HG03139 (cell line): ENCODE data around the gene GRIK4.
"Not testable (repeated sequence)": the region's sequence is repeated elsewhere in the genome, so short reads cannot be mapped to it uniquely, and the experiment has no call there.

ENCODE experiments used
- ATAC-seq: cut with Tn5 transposase; IDR thresholded peaks from one replicate; pipeline ENCODE4 v1.9.1; 2021; ENCODE audit not compliant: unreplicated experiment

GRIK4 gene

GRCh38 chr11:121008551-121008950, 497.0 kb downstream of the GRIK4 start:
- ATAC-seq: no peak

- ATAC-seq: no peak
Observed at GRCh38 chr11:121012091-121012490, 500.5 kb downstream of the GRIK4 start.

- no peak for ATAC-seq
Observed at GRCh38 chr11:121018746-121019145, 507.2 kb downstream of the GRIK4 start.

- ATAC-seq: not testable (repeated sequence)
Observed at GRCh38 chr11:121021718-121022117, 510.2 kb downstream of the GRIK4 start.

- ATAC-seq: peak; percentile 89
Observed at GRCh38 chr11:121023848-121024751, 512.6 kb downstream of the GRIK4 start, which contains the start of gene TBCEL. Gene TBCEL (plus strand): TSS chr11:121024102. CDS start chr11:121045691, 21,589 bp downstream.

- ATAC-seq: no peak
Observed at GRCh38 chr11:121024989-121025388, 513.4 kb downstream of the GRIK4 start.

- no peak for ATAC-seq
Observed at GRCh38 chr11:121029153-121029552, 517.6 kb downstream of the GRIK4 start.

GRCh38 chr11:121029813-121030445, 518.4 kb downstream of the GRIK4 start:
- ATAC-seq: no peak

GRCh38 chr11:121031167-121031566, 519.6 kb downstream of the GRIK4 start:
- ATAC-seq: no peak

GRCh38 chr11:121031648-121032047, 520.1 kb downstream of the GRIK4 start:
- not testable (repeated sequence) for ATAC-seq

- ATAC-seq: no peak
Observed at GRCh38 chr11:121032546-121032945, 521.0 kb downstream of the GRIK4 start.

- no peak for ATAC-seq
Observed at GRCh38 chr11:121033635-121034034, 522.1 kb downstream of the GRIK4 start.

- ATAC-seq: no peak
Observed at GRCh38 chr11:121035169-121035755, 523.7 kb downstream of the GRIK4 start.

GRCh38 chr11:121035780-121036179, 524.2 kb downstream of the GRIK4 start:
- no peak for ATAC-seq

GRCh38 chr11:121037016-121037415, 525.5 kb downstream of the GRIK4 start:
- ATAC-seq: no peak
